Measurements from ENCODE around the gene SKP2.

Gene SKP2

GRCh38 chr5:36202521-36202961 lies 50.6 kb downstream of the SKP2 start:
- no peaks in the 10 kb centered on the region for H3K4me1 ChIP-seq (ENCODE audit: insufficient read depth, low read length)
- no peak overlapping the region for H3K9ac ChIP-seq (ENCODE audit: low read depth, low read length)
- no peak for TF ChIP-seq EZH2 (IDR thresholded peaks at IDR 0.05; ENCODE audit: borderline replicate concordance, low read depth, low read length, severe bottlenecking)
- TF ChIP-seq CTCF (IDR thresholded peaks at IDR 0.05; ENCODE audit: borderline replicate concordance, extremely low read depth, low read length, poor library complexity, severe bottlenecking), result no peak
- ATAC-seq (ENCODE audit: insufficient read depth, low read depth) (no peak), DNase-seq (no peak)
- no peaks in the 10 kb centered on the region for H3K79me2 ChIP-seq (ENCODE audit: insufficient read depth, low read length)
- H2AFZ ChIP-seq (ENCODE audit: low read depth, low read length), result no peak overlapping the region
- H3K36me3 ChIP-seq (ENCODE audit: insufficient read depth, low read length), result peaks cover 55% of the 10 kb centered on the region
- no peaks in the 10 kb centered on the region for H4K20me1 ChIP-seq (ENCODE audit: insufficient read depth, low read length)
- no peaks in the 10 kb centered on the region for H3K9me3 ChIP-seq (ENCODE audit: insufficient read depth, low read length, severe bottlenecking)
- no peaks in the 10 kb centered on the region for H3K27me3 ChIP-seq (ENCODE audit: insufficient read depth, low read length, poor library complexity)
- H3K27ac ChIP-seq (ENCODE audit: low read length), result no peak overlapping the region
- no peak overlapping the region for H3K4me3 ChIP-seq (ENCODE audit: low read depth in 1 of 2, low read length in 2 of 2)
- H3K4me2 ChIP-seq (ENCODE audit: insufficient read depth, low read length), result no peak overlapping the region

- Histone ChIP-seq H3K36me3 (ENCODE audit: insufficient read depth, low read length) (peaks cover 37% of the 10 kb centered on the region), H3K9ac (ENCODE audit: low read depth, low read length) (no peak overlapping the region), H3K79me2 (ENCODE audit: insufficient read depth, low read length) (no peaks in the 10 kb centered on the region), H4K20me1 (ENCODE audit: insufficient read depth, low read length) (no peaks in the 10 kb centered on the region), H3K9me3 (ENCODE audit: insufficient read depth, low read length, severe bottlenecking) (no peaks in the 10 kb centered on the region), H3K27ac (ENCODE audit: low read length) (no peak overlapping the region), H2AFZ (ENCODE audit: low read depth, low read length) (no peak overlapping the region), H3K27me3 (ENCODE audit: insufficient read depth, low read length, poor library complexity) (no peaks in the 10 kb centered on the region), H3K4me3 (ENCODE audit: low read depth in 1 of 2, low read length in 2 of 2) (no peak overlapping the region), H3K4me2 (ENCODE audit: insufficient read depth, low read length) (no peak overlapping the region), H3K4me1 (ENCODE audit: insufficient read depth, low read length) (no peaks in the 10 kb centered on the region)
- ATAC-seq (ENCODE audit: insufficient read depth, low read depth) (no peak), DNase-seq (no peak)
- TF ChIP-seq EZH2 (IDR thresholded peaks at IDR 0.05; ENCODE audit: borderline replicate concordance, low read depth, low read length, severe bottlenecking), result no peak
- no peak for TF ChIP-seq CTCF (IDR thresholded peaks at IDR 0.05; ENCODE audit: borderline replicate concordance, extremely low read depth, low read length, poor library complexity, severe bottlenecking)
Observed at GRCh38 chr5:36205329-36205728, 53.4 kb downstream of the SKP2 start.

GRCh38 chr5:36206913-36207312 lies 55.0 kb downstream of the SKP2 start:
- no peak overlapping the region for H3K27ac ChIP-seq (ENCODE audit: low read length)
- no peaks in the 10 kb centered on the region for H3K27me3 ChIP-seq (ENCODE audit: insufficient read depth, low read length, poor library complexity)
- H3K4me3 ChIP-seq (ENCODE audit: low read depth in 1 of 2, low read length in 2 of 2), result no peak overlapping the region
- no peaks in the 10 kb centered on the region for H3K79me2 ChIP-seq (ENCODE audit: insufficient read depth, low read length)
- peaks cover 34% of the 10 kb centered on the region; the same call in 1 of the 2 replicates for H3K36me3 ChIP-seq (ENCODE audit: insufficient read depth, low read length)
- no peaks in the 10 kb centered on the region for H3K4me1 ChIP-seq (ENCODE audit: insufficient read depth, low read length)
- ATAC-seq (ENCODE audit: insufficient read depth, low read depth) (no peak), DNase-seq (no peak)
- no peak overlapping the region for H3K9ac ChIP-seq (ENCODE audit: low read depth, low read length)
- no peaks in the 10 kb centered on the region for H4K20me1 ChIP-seq (ENCODE audit: insufficient read depth, low read length)
- H3K9me3 ChIP-seq (ENCODE audit: insufficient read depth, low read length, severe bottlenecking), result no peaks in the 10 kb centered on the region
- TF ChIP-seq EZH2 (IDR thresholded peaks at IDR 0.05; ENCODE audit: borderline replicate concordance, low read depth, low read length, severe bottlenecking), result no peak
- TF ChIP-seq CTCF (IDR thresholded peaks at IDR 0.05; ENCODE audit: borderline replicate concordance, extremely low read depth, low read length, poor library complexity, severe bottlenecking), result no peak
- no peak overlapping the region for H3K4me2 ChIP-seq (ENCODE audit: insufficient read depth, low read length)
- no peak overlapping the region for H2AFZ ChIP-seq (ENCODE audit: low read depth, low read length)

DNA sequence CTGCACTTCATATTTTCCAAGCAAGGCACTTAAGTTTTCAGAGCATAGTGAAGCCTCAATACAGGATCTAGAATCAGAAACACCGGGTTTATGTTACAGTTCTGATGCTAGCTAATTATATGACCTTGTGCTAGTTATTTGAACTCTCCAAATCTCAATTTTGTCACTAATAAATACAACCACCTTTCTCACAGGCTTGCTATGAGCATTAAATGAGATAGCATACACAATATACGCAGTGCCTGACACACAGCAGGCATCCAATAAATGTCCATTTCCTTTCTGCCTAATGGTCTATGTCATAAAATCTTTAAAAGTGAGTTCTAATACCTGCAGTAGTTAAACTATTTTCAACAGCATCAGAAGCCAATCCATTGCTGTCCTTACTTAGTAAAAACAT lies 56.9 kb downstream of the SKP2 start:
- Histone ChIP-seq H3K9me3 (ENCODE audit: insufficient read depth, low read length, severe bottlenecking) (no peaks in the 10 kb centered on the region), H3K27ac (ENCODE audit: low read length) (no peak overlapping the region), H3K36me3 (ENCODE audit: insufficient read depth, low read length) (peaks cover 29% of the 10 kb centered on the region; the same call in 1 of the 2 replicates), H3K27me3 (ENCODE audit: insufficient read depth, low read length, poor library complexity) (no peaks in the 10 kb centered on the region), H3K79me2 (ENCODE audit: insufficient read depth, low read length) (no peaks in the 10 kb centered on the region), H2AFZ (ENCODE audit: low read depth, low read length) (no peak overlapping the region), H3K9ac (ENCODE audit: low read depth, low read length) (no peak overlapping the region), H3K4me1 (ENCODE audit: insufficient read depth, low read length) (no peaks in the 10 kb centered on the region), H3K4me2 (ENCODE audit: insufficient read depth, low read length) (no peak overlapping the region), H3K4me3 (ENCODE audit: low read depth in 1 of 2, low read length in 2 of 2) (no peak overlapping the region), H4K20me1 (ENCODE audit: insufficient read depth, low read length) (no peaks in the 10 kb centered on the region)
- TF ChIP-seq CTCF (IDR thresholded peaks at IDR 0.05; ENCODE audit: borderline replicate concordance, extremely low read depth, low read length, poor library complexity, severe bottlenecking) (no peak), EZH2 (IDR thresholded peaks at IDR 0.05; ENCODE audit: borderline replicate concordance, low read depth, low read length, severe bottlenecking) (no peak)
- ATAC-seq (ENCODE audit: insufficient read depth, low read depth), result no peak
- DNase-seq, result no peak

Data from DND-41 (cell line).